Liver (tissue), 2 donors: ENCODE results near the gene RYR1.

Experiments used
- CTCF ChIP-seq: fragments of 150-350 bp; IDR thresholded peaks from 2 replicates; pipeline ENCODE4 v1.5.1; 2017; ENCODE audit warnings: improper control_type of control experiment, low read depth, low read length; ENCODE audit not compliant: missing input control
- FOXA2 ChIP-seq: IDR thresholded peaks from 2 replicates; pipeline ENCODE4 v1.6.1; 2016; ENCODE audit warnings: antibody characterized with exemption
- REST ChIP-seq: IDR thresholded peaks from 2 replicates; pipeline ENCODE4 v1.6.1; 2016; ENCODE audit warnings: antibody characterized with exemption, mild to moderate bottlenecking
- donor health status: healthy.

GRCh38 chr19:38535212-38535611, 101.7 kb downstream of the RYR1 start:
- TF ChIP-seq CTCF (no peak), REST (no peak), FOXA2 (no peak)
